ENCODE data around the gene GRIK2. TPM values are rescaled to one million over a fixed set of nuclear protein-coding genes. Genes with fewer than 3 reads are reported as not detected.

GRIK2 gene
- total and polyA plus RNA-seq, 12 donors = 0.09 to 10.6 (median 1.9) TPM

DNA sequence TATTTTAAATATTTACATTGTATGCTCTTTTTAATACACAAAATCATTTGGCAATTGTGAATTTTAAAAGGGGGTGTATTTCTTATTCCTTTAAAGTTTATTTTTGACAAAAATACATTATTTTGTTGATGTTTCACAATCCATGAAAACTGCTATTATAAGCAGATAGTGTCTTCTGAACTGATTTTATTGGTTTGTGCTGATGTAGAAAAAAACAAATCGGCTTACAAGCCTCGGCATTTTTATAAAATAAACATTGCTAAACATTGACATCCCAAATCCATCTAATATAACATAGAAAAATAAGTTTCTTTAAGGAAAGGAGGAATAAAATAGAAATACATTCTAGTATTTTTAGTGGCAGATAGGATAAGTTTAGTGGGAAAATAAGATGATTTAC, 634.7 kb downstream of the GRIK2 start:
- H3K27me3 ChIP-seq = no peaks in the 10 kb centered on the region
- H3K27ac ChIP-seq = no peak overlapping the region
- H3K9me3 ChIP-seq (replicated peaks in 1 of 3) = no peaks in the 10 kb centered on the region
- intact Hi-C loops (cut with DNase I) = no loop called here
- TF ChIP-seq, protein P1, sequence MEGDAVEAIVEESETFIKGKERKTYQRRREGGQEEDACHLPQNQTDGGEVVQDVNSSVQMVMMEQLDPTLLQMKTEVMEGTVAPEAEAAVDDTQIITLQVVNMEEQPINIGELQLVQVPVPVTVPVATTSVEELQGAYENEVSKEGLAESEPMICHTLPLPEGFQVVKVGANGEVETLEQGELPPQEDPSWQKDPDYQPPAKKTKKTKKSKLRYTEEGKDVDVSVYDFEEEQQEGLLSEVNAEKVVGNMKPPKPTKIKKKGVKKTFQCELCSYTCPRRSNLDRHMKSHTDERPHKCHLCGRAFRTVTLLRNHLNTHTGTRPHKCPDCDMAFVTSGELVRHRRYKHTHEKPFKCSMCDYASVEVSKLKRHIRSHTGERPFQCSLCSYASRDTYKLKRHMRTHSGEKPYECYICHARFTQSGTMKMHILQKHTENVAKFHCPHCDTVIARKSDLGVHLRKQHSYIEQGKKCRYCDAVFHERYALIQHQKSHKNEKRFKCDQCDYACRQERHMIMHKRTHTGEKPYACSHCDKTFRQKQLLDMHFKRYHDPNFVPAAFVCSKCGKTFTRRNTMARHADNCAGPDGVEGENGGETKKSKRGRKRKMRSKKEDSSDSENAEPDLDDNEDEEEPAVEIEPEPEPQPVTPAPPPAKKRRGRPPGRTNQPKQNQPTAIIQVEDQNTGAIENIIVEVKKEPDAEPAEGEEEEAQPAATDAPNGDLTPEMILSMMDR (IDR thresholded peaks at IDR 0.05) = no peak
- TF ChIP-seq POLR2A (IDR thresholded peaks at IDR 0.05) = no peak
- H3K36me3 ChIP-seq (replicated peaks in 1 of 2) = no peaks in the 10 kb centered on the region
- 45 to 83% (median 81%) methylated on average over 2 of the region's 2 CpGs for WGBS, 4 donors
- no peak overlapping the region for H3K4me3 ChIP-seq
- no peak for DNase-seq
- no peaks in the 10 kb centered on the region for H3K4me1 ChIP-seq (replicated peaks in 1 of 2)

DNA sequence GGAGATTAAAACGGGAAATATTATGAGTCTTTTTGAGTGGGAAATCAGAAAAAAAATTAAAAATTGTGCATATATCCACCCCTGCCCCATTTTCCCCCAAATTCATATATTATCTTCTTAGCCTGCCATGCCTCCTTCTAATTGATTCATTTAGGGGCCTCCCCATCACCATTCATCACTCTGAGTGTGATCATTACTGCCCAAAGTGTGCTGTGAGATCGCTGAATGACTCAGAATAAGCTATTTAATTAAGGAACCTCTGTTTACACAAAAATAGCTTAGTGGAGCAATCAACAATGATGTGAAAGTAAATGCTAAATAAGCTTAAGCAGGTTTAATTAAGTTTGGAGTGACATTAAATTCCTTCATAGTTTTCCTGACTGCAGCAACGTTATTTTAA, 645.5 kb downstream of the GRIK2 start:
- Histone ChIP-seq H3K9me3 (replicated peaks in 1 of 3) (no peaks in the 10 kb centered on the region), H3K36me3 (replicated peaks in 1 of 2) (no peaks in the 10 kb centered on the region), H3K27me3 (no peaks in the 10 kb centered on the region), H3K27ac (no peak overlapping the region), H3K4me3 (no peak overlapping the region), H3K4me1 (replicated peaks in 1 of 2) (no peaks in the 10 kb centered on the region)
- TF ChIP-seq, protein P1 (IDR thresholded peaks at IDR 0.05) = no peak
- no peak for TF ChIP-seq POLR2A (IDR thresholded peaks at IDR 0.05)
- intact Hi-C loops (cut with DNase I) = no loop called here
- 44 to 63% (median 55%) methylated on average over 3 of the region's 3 CpGs for WGBS, 4 donors
- DNase-seq = no peak

DNA sequence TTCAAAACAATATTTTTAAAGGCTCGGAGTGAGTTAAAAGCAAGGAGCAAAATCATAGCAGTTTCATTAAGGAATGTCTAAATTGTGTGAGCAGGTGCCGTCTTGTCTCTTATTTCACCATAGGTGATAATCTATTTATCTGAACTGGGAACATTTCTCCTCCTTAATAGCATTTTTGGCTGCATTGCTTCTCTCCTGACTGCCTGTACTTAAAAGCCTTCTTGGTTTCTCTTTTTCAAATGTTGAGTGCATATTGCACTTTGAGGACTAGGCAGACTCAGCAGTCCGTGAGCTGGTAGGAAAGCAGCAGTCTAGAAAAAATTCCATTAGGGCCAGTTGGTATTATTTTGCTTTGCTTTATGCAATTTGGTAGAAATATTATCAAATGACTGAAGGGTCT, 645.9 kb downstream of the GRIK2 start:
- no peak for TF ChIP-seq POLR2A (IDR thresholded peaks at IDR 0.05)
- TF ChIP-seq, protein P1 (IDR thresholded peaks at IDR 0.05) = no peak
- 68 to 76% (median 70%) methylated on average over 3 of the region's 3 CpGs for WGBS, 4 donors

DNA sequence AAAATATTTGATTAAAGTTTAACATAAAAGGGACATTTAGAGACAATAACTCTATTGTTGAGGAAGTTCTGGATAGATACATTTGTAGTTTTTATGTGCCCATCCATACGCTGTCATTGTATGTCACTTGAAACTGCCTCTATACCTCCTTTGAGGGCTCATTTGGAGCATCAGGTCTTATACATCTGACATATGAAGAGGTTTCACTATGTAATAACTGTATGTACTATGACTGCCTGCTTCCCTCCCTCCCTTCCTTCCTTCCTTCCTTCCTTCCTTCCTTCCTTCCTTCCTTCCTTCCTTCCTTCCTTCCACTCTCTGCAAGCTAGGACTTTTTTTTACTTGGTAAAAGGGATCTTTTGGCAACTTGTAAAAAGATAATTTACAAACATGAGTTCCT, 657.5 kb downstream of the GRIK2 start:
- WGBS, 4 donors = 79 to 97% (median 90%) methylated on average over 1 of the region's 1 CpG

More for the DNA sequence above, 645.9 kb downstream of the GRIK2 start:
- Histone ChIP-seq H3K36me3 (replicated peaks in 1 of 2) (no peaks in the 10 kb centered on the region), H3K27me3 (no peaks in the 10 kb centered on the region), H3K4me1 (replicated peaks in 1 of 2) (no peaks in the 10 kb centered on the region), H3K4me3 (no peak overlapping the region), H3K27ac (no peak overlapping the region), H3K9me3 (replicated peaks in 1 of 3) (no peaks in the 10 kb centered on the region)
- intact Hi-C loops (cut with DNase I) = no loop called here
- no peak for DNase-seq

More for the DNA sequence above, 657.5 kb downstream of the GRIK2 start:
- DNase-seq = no peak
- intact Hi-C loops (cut with DNase I) = no loop called here
- no peak for TF ChIP-seq POLR2A (IDR thresholded peaks at IDR 0.05)
- TF ChIP-seq, protein P1 (IDR thresholded peaks at IDR 0.05) = no peak
- Histone ChIP-seq H3K27ac (no peak overlapping the region), H3K36me3 (replicated peaks in 1 of 2) (no peaks in the 10 kb centered on the region), H3K4me3 (no peak overlapping the region), H3K4me1 (replicated peaks in 1 of 2) (no peaks in the 10 kb centered on the region), H3K9me3 (replicated peaks in 1 of 3) (no peaks in the 10 kb centered on the region), H3K27me3 (no peaks in the 10 kb centered on the region)

Measured in adrenal gland (tissue), 12 donors.